Measurements from ENCODE around the gene GJA9. TPM values are rescaled to one million over a fixed set of nuclear protein-coding genes. Genes with fewer than 3 reads are reported as not detected.
"Not testable (repeated sequence)": the region's sequence is repeated elsewhere in the genome, so short reads cannot be mapped to it uniquely, and the experiment has no call there.

Gene GJA9
- total RNA-seq, 1 experiment from 2014 or later: not detected

GRCh38 chr1:38848071-38848470 lies 33.3 kb downstream of the GJA9 start:
- Mint-ChIP-seq H3K4me3 (no peak overlapping the region), H3K27ac (no peak overlapping the region), H3K36me3 (peaks cover 46% of the 10 kb centered on the region), H3K9me3 (0 out of 2 replicates have a peak, but pooled peaks cover 5% of the 10 kb centered on the region), H3K4me1 (no peaks in the 10 kb centered on the region), H3K27me3 (ENCODE audit: low read depth) (no peaks in the 10 kb centered on the region)
- ATAC-seq: no peak
- no peak for TF ChIP-seq AR (CRISPR knock-in tag; IDR thresholded peaks at IDR 0.05)
- TF ChIP-seq ZSCAN18 (CRISPR knock-in tag; IDR thresholded peaks at IDR 0.05): no peak
- no peak for TF ChIP-seq NFYB (CRISPR knock-in tag; conservative IDR thresholded peaks at IDR 0.05; ENCODE audit: low read depth)
- CTCF ChIA-PET: no interaction called here
- POLR2A ChIA-PET: no interaction called here
- DNase-seq (ENCODE audit: low spot score): no peak

GRCh38 chr1:38846210-38846609 lies 35.2 kb downstream of the GJA9 start:
- H3K9me3 Mint-ChIP-seq: 0 out of 2 replicates have a peak, but pooled peaks cover 5% of the 10 kb centered on the region
- DNase-seq (ENCODE audit: low spot score) (no peak), ATAC-seq (no peak)
- TF ChIP-seq ZNF532 (CRISPR knock-in tag; IDR thresholded peaks at IDR 0.05; ENCODE audit: borderline replicate concordance) (no peak), GTF2I (CRISPR knock-in tag; conservative IDR thresholded peaks at IDR 0.05) (no peak), USF1 (CRISPR knock-in tag; IDR thresholded peaks at IDR 0.05) (no peak)
- H3K4me3 Mint-ChIP-seq: no peak overlapping the region
- CTCF ChIA-PET: interaction anchor here (0.5 to 1.0 kb wide), 3 partner anchors 13 to 205 kb away, joined by 3 read pairs; partner anchors contain the start of gene RRAGC
- H3K27me3 Mint-ChIP-seq (ENCODE audit: low read depth): no peaks in the 10 kb centered on the region
- POLR2A ChIA-PET: no interaction called here
- H3K36me3 Mint-ChIP-seq: peaks cover 44% of the 10 kb centered on the region
- no peaks in the 10 kb centered on the region for H3K4me1 Mint-ChIP-seq
- H3K27ac Mint-ChIP-seq: no peak overlapping the region

GRCh38 chr1:38845088-38845487 lies 36.3 kb downstream of the GJA9 start:
- DNase-seq (ENCODE audit: low spot score); H3K4me3 Mint-ChIP-seq; H3K4me1 Mint-ChIP-seq; H3K9me3 Mint-ChIP-seq; H3K27ac Mint-ChIP-seq; CTCF ChIA-PET; H3K27me3 Mint-ChIP-seq (ENCODE audit: low read depth); ATAC-seq: not testable (repeated sequence)
- H3K36me3 Mint-ChIP-seq: peaks cover 42% of the 10 kb centered on the region
- POLR2A ChIA-PET: interaction anchor here (0.6 kb wide), 1 partner anchor 190 kb away, joined by 3 read pairs; no protein-coding TSS in a partner anchor

GRCh38 chr1:38840281-38840680 lies 41.1 kb downstream of the GJA9 start:
- POLR2A ChIA-PET: no interaction called here
- H3K4me1 Mint-ChIP-seq: peaks cover 19% of the 10 kb centered on the region
- ATAC-seq (no peak), DNase-seq (ENCODE audit: low spot score) (no peak)
- H3K9me3 Mint-ChIP-seq: 0 out of 2 replicates have a peak, but pooled peaks cover 5% of the 10 kb centered on the region
- no peaks in the 10 kb centered on the region for H3K27me3 Mint-ChIP-seq (ENCODE audit: low read depth)
- H3K27ac Mint-ChIP-seq: 0 out of 2 replicates have a peak overlapping the region, but pooled peaks have one; percentile 6
- CTCF ChIA-PET: no interaction called here
- H3K4me3 Mint-ChIP-seq: no peak overlapping the region
- peaks cover 41% of the 10 kb centered on the region for H3K36me3 Mint-ChIP-seq
- no peak for TF ChIP-seq JAZF1 (CRISPR knock-in tag; IDR thresholded peaks at IDR 0.05)
- no peak for TF ChIP-seq E2F5 (CRISPR knock-in tag; IDR thresholded peaks at IDR 0.05)
- TF ChIP-seq CBFB (CRISPR knock-in tag; IDR thresholded peaks at IDR 0.05; ENCODE audit: low read depth): no peak
- TF ChIP-seq ARID4B (CRISPR knock-in tag; IDR thresholded peaks at IDR 0.05; ENCODE audit: borderline replicate concordance): no peak
- no peak for TF ChIP-seq ZSCAN18 (CRISPR knock-in tag; IDR thresholded peaks at IDR 0.05)
- TF ChIP-seq FOXK1 (CRISPR knock-in tag; IDR thresholded peaks at IDR 0.05): no peak
